ENCODE measurements around the gene TMEM232. TPM values are rescaled to one million over a fixed set of nuclear protein-coding genes. Genes with fewer than 3 reads are reported as not detected.
"Not testable (repeated sequence)": the region's sequence is repeated elsewhere in the genome, so short reads cannot be mapped to it uniquely, and the experiment has no call there.

The TMEM232 gene
- total and polyA plus RNA-seq, 8 donors, result 1.2 to 8.8 (median 5.2) TPM; not detected in 3

DNA sequence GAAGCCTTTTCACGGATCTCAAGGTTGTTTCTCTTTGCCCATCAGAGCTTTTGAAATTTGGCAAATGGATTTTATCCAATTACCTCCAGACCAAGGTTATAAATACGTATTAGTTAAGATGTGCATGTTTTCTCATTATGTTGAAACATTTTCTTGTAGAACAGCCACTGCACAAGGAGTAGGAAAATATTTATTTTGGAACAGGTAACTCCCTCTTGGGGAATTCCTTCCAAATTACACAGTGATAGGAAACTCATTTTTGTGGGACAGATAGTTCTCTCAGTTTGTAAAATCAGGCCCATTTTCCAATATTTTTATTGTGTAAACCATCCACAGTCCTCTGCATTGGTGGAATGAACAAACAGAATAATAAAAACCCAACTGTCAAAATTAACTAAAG is 23.0 kb downstream of the TMEM232 start:
- Histone ChIP-seq H3K4me1 (peaks cover 0 to 15% (median 2%) of the 10 kb centered on the region in 4 donors), H3K36me3 (no peaks in the 10 kb centered on the region), H3K9me3 (no peaks in the 10 kb centered on the region), H3K4me3 (no peak overlapping the region), H3K27me3 (no peaks in the 10 kb centered on the region), H3K27ac (no peak overlapping the region)
- DNase-seq, result no peak
- intact Hi-C loops (cut with DNase I; ENCODE audit: low total_unique reads), result no loop called here
- no peak for TF ChIP-seq POLR2AphosphoS5 (IDR thresholded peaks at IDR 0.05)
- TF ChIP-seq POLR2A (IDR thresholded peaks at IDR 0.05), result no peak
- TF ChIP-seq, protein P1, sequence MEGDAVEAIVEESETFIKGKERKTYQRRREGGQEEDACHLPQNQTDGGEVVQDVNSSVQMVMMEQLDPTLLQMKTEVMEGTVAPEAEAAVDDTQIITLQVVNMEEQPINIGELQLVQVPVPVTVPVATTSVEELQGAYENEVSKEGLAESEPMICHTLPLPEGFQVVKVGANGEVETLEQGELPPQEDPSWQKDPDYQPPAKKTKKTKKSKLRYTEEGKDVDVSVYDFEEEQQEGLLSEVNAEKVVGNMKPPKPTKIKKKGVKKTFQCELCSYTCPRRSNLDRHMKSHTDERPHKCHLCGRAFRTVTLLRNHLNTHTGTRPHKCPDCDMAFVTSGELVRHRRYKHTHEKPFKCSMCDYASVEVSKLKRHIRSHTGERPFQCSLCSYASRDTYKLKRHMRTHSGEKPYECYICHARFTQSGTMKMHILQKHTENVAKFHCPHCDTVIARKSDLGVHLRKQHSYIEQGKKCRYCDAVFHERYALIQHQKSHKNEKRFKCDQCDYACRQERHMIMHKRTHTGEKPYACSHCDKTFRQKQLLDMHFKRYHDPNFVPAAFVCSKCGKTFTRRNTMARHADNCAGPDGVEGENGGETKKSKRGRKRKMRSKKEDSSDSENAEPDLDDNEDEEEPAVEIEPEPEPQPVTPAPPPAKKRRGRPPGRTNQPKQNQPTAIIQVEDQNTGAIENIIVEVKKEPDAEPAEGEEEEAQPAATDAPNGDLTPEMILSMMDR (IDR thresholded peaks at IDR 0.05), result no peak
- TF ChIP-seq EP300 (IDR thresholded peaks at IDR 0.05), result no peak
- WGBS, 5 donors, result 22 to 43% (median 28%) methylated on average over 2 of the region's 2 CpGs

DNA sequence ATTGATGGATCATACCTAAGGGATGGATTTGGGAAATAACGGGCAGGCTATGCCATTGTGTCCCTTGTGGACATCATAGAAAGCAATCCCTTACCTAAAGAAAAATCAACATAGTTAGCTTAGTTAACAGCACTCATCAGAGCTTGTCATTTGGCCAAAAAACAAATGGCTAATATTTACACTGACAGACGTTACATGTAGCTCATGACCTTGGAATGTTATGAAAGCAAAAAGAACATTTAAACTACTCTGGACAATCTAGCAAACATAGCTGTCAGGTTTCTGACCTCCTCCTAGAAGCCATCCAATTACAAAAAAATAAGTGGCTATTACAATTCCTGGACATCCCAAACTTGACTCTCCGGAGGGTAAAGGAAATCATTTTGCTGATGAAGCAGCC is 23.8 kb downstream of the TMEM232 start:
- Histone ChIP-seq H3K27me3 (no peaks in the 10 kb centered on the region), H3K4me1 (peaks cover 0 to 15% (median 2%) of the 10 kb centered on the region in 4 donors), H3K27ac (no peak overlapping the region), H3K9me3 (no peaks in the 10 kb centered on the region), H3K36me3 (no peaks in the 10 kb centered on the region), H3K4me3 (no peak overlapping the region)
- DNase-seq, result no peak
- TF ChIP-seq EP300 (IDR thresholded peaks at IDR 0.05) (no peak), POLR2A (IDR thresholded peaks at IDR 0.05) (no peak), POLR2AphosphoS5 (IDR thresholded peaks at IDR 0.05) (no peak)
- TF ChIP-seq, protein P1 (IDR thresholded peaks at IDR 0.05), result no peak
- intact Hi-C loops (cut with DNase I; ENCODE audit: low total_unique reads), result no loop called here
- WGBS, 5 donors, result 42 to 65% (median 57%) methylated on average over 3 of the region's 3 CpGs

DNA sequence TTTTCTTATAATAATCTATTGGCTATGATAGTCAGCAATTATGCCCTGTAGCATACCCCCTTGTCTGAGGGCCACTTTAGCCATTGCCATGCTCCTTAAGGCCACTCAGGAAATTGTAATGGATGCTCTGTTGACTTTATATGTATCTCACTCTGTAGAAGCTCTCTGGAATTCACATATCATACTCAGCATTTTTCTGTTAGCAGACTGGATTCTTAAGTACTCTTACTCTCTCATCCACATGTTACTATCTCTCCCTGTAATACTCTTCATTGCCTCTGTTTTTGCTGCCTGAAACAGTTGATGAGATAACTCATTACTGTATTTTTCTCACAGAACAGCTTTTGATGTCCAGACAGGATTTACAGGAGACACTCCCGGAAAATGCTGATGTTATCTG is 24.2 kb downstream of the TMEM232 start:
- TF ChIP-seq, protein P1 (IDR thresholded peaks at IDR 0.05), result no peak
- TF ChIP-seq POLR2A (IDR thresholded peaks at IDR 0.05) (no peak), POLR2AphosphoS5 (IDR thresholded peaks at IDR 0.05) (no peak), EP300 (IDR thresholded peaks at IDR 0.05) (no peak)
- Histone ChIP-seq H3K4me1 (peaks cover 0 to 15% (median 2%) of the 10 kb centered on the region in 4 donors), H3K9me3 (no peaks in the 10 kb centered on the region), H3K4me3 (no peak overlapping the region), H3K27ac (no peak overlapping the region), H3K36me3 (no peaks in the 10 kb centered on the region), H3K27me3 (no peaks in the 10 kb centered on the region)
- DNase-seq, result no peak
- 69 to 86% (median 74%) methylated on average over 1 of the region's 1 CpG for WGBS, 5 donors
- intact Hi-C loops (cut with DNase I; ENCODE audit: low total_unique reads), result no loop called here

DNA sequence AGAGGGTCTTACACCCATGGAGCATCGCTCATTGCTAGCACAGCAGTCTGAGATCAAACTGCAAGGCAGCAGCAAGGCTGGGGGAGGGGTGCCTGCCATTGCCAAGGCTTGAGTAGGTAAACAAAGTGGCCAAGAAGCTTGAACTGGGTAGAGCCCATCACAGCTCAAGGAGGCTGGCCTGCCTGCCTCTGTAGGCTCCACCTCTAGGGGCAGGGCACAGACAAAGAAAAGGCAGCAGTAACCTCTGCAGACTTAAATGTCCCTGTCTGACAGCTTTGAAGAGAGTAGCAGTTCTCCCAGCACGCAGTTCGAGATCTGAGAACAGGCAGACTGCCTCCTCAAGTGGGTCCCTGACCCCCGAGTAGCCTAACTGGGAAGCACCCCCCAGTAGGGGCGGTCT is 33.8 kb downstream of the TMEM232 start:
- intact Hi-C loops (cut with DNase I; ENCODE audit: low total_unique reads); H3K36me3 ChIP-seq; H3K4me1 ChIP-seq; H3K27ac ChIP-seq; H3K9me3 ChIP-seq; DNase-seq; H3K4me3 ChIP-seq; H3K27me3 ChIP-seq: not testable (repeated sequence)
- WGBS, 5 donors, result 70 to 81% (median 79%) methylated on average over 5 of the region's 5 CpGs

DNA sequence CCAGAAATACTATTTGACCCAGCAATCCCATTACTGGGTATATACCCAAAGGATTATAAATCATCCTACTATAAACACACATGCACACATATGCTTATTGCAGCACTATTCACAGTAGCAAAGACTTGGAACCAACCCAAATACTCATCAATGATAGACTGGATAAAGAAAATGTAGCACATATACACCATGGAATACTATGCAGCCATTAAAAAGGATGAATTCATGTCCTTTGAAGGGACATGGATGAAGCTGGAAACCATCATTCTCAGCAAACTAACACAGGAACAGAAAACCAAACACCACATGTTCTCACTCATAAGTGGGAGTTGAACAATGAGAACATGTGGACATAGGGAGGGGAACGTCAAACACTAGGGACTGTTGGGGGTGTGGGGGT is 35.9 kb downstream of the TMEM232 start:
- H3K4me1 ChIP-seq; DNase-seq; H3K27ac ChIP-seq; H3K36me3 ChIP-seq; H3K9me3 ChIP-seq; H3K27me3 ChIP-seq; intact Hi-C loops (cut with DNase I; ENCODE audit: low total_unique reads); H3K4me3 ChIP-seq: not testable (repeated sequence)
- WGBS, 5 donors, result 80 to 97% (median 89%) methylated on average over 1 of the region's 1 CpG

Data from stomach (tissue), 9 donors.